ENCODE data around the gene ARPC2. TPM values are rescaled to one million over a fixed set of nuclear protein-coding genes. Genes with fewer than 3 reads are reported as not detected.

The ARPC2 gene
- total and polyA plus RNA-seq, 2 of the 13 experiments (the other 11 are each of a cell fraction or from before 2014, with no cell fraction given), result 168 to 303 TPM

GRCh38 chr2:218296200-218296599 lies 79.2 kb downstream of the ARPC2 start:
- 43% methylated on average over 1 of the region's 1 CpG for WGBS (ENCODE audit: low lambda C conversion rate)
- H3K27me3 ChIP-seq (ENCODE audit: control insufficient read depth in 1 of 2, insufficient read depth in 2 of 2, low read length in 2 of 2), result no peaks in the 10 kb centered on the region; a peak in 1 of 5 replicates
- no peaks in the 10 kb centered on the region for H3K9me3 ChIP-seq (ENCODE audit: low read length)
- H3K36me3 ChIP-seq (replicated peaks in 1 of 2; ENCODE audit: control insufficient read depth in 1 of 2, insufficient read depth in 2 of 2, low read length in 2 of 2), result no peaks in the 10 kb centered on the region
- intact Hi-C loops (cut with micrococcal nuclease; ENCODE audit: unreplicated experiment), result loop anchor here (10.0 kb wide), 1 partner anchor 269 kb away; the partner anchor contains the start of genes CNOT9 and USP37
- no peak overlapping the region for H3K27ac ChIP-seq (ENCODE audit: extremely low read length, insufficient read depth, low read length)
- peak overlapping the region in 1 of 3 experiments; percentile 56; a peak in 1 of 6 replicates for H3K4me3 ChIP-seq (replicated peaks in 1 of 3; ENCODE audit: insufficient read depth in 1 of 3, low read depth in 2 of 3, low read length in 3 of 3)
- in situ Hi-C loops (cut with HindIII; ENCODE audit: extremely low pct_ligation_motif_present, low pct_unique_long_range_greater_than_20kb), result no loop called here
- peaks cover 11% of the 10 kb centered on the region for H3K79me2 ChIP-seq (ENCODE audit: insufficient read depth, low read length)
- no peak overlapping the region for H2AFZ ChIP-seq (ENCODE audit: low read length)
- peak overlapping the region; percentile 61 for H3K4me2 ChIP-seq (ENCODE audit: low read depth, low read length)
- H3K9ac ChIP-seq (ENCODE audit: insufficient read depth, low read depth, low read length), result no peak overlapping the region
- ChIA-PET CTCF (ENCODE audit: low intra/inter-chr PET ratio, low total read pairs) (interaction anchor here (0.9 to 1.2 kb wide), 4 partner anchors 23 to 100 kb away, joined by 3 to 4 read pairs (median 3); partner anchors contain the start of gene CATIP), POLR2A (interaction anchor here (0.8 to 8.5 kb wide), 6 partner anchors 9 to 105 kb away, joined by 3 to 64 read pairs (median 12); partner anchors contain the start of genes AAMP, CATIP, CTDSP1 and PNKD)
- DNase-seq (ENCODE audit: low spot score), result no peak
- peak; percentile 28 for FAIRE-seq
- peaks cover 67% of the 10 kb centered on the region for H3K4me1 ChIP-seq (ENCODE audit: insufficient read depth, low read length)
- BruUV-seq (replicated peaks), result no TSS peak
- no peaks in the 10 kb centered on the region for H4K20me1 ChIP-seq (ENCODE audit: insufficient read depth, low read length)
- ATAC-seq, result no peak
- TF ChIP-seq, protein P1, sequence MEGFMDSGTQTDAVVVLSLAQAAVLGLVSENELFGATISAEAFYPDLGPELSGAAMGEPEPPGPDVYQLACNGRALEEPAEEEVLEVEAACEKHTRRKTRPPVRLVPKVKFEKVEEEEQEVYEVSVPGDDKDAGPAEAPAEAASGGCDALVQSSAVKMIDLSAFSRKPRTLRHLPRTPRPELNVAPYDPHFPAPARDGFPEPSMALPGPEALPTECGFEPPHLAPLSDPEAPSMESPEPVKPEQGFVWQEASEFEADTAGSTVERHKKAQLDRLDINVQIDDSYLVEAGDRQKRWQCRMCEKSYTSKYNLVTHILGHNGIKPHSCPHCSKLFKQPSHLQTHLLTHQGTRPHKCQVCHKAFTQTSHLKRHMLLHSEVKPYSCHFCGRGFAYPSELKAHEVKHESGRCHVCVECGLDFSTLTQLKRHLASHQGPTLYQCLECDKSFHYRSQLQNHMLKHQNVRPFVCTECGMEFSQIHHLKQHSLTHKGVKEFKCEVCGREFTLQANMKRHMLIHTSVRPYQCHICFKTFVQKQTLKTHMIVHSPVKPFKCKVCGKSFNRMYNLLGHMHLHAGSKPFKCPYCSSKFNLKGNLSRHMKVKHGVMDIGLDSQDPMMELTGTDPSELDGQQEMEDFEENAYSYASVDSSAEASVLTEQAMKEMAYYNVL (CRISPR knock-in tag; IDR thresholded peaks at IDR 0.05; ENCODE audit: borderline replicate concordance), result 0 out of 2 replicates have a peak, but pooled peaks have one; percentile 45
- TF ChIP-seq HIVEP1 (CRISPR knock-in tag; IDR thresholded peaks at IDR 0.05) (no peak), ZNF850 (CRISPR knock-in tag; conservative IDR thresholded peaks at IDR 0.05) (no peak), FOXP4 (CRISPR knock-in tag; IDR thresholded peaks at IDR 0.05) (no peak), CAMTA2 (CRISPR knock-in tag; IDR thresholded peaks at IDR 0.05; ENCODE audit: borderline replicate concordance) (no peak), ZSCAN31 (CRISPR knock-in tag; IDR thresholded peaks at IDR 0.05; ENCODE audit: low read depth) (peak; percentile 39; the same call in 1 of the 2 replicates), NAIF1 (CRISPR knock-in tag; IDR thresholded peaks at IDR 0.05; ENCODE audit: borderline replicate concordance) (no peak), U2AF2 (IDR thresholded peaks at IDR 0.05; ENCODE audit: low read depth, low read length) (no peak), SOX13 (IDR thresholded peaks at IDR 0.05) (no peak), SOX13 (CRISPR knock-in tag; conservative IDR thresholded peaks at IDR 0.05 in 1 of 2, IDR thresholded peaks at IDR 0.05 in 1 of 2) (peak in 1 of 2 experiments; percentile 31; a peak in 1 of 4 replicates), NFIC (IDR thresholded peaks at IDR 0.05; ENCODE audit: low read length) (no peak), STAT5B (CRISPR knock-in tag; IDR thresholded peaks at IDR 0.05) (no peak), ZNF782 (CRISPR knock-in tag; IDR thresholded peaks at IDR 0.05; ENCODE audit: borderline replicate concordance) (no peak), JDP2 (CRISPR knock-in tag; IDR thresholded peaks at IDR 0.05; ENCODE audit: borderline replicate concordance) (no peak), TRIM24 (CRISPR knock-in tag; IDR thresholded peaks at IDR 0.05) (no peak), BCL6 (CRISPR knock-in tag; IDR thresholded peaks at IDR 0.05) (peak; percentile 62), ATM (IDR thresholded peaks at IDR 0.05; ENCODE audit: borderline replicate concordance) (no peak)
- TF ChIP-seq, protein P2, sequence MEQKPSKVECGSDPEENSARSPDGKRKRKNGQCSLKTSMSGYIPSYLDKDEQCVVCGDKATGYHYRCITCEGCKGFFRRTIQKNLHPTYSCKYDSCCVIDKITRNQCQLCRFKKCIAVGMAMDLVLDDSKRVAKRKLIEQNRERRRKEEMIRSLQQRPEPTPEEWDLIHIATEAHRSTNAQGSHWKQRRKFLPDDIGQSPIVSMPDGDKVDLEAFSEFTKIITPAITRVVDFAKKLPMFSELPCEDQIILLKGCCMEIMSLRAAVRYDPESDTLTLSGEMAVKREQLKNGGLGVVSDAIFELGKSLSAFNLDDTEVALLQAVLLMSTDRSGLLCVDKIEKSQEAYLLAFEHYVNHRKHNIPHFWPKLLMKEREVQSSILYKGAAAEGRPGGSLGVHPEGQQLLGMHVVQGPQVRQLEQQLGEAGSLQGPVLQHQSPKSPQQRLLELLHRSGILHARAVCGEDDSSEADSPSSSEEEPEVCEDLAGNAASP (CRISPR knock-in tag; IDR thresholded peaks at IDR 0.05; ENCODE audit: borderline replicate concordance), result 0 out of 2 replicates have a peak, but pooled peaks have one; percentile 32
